ENCODE data around the gene NEU3.
"Not testable (repeated sequence)": the region's sequence is repeated elsewhere in the genome, so short reads cannot be mapped to it uniquely, and the experiment has no call there.

The NEU3 gene

DNA sequence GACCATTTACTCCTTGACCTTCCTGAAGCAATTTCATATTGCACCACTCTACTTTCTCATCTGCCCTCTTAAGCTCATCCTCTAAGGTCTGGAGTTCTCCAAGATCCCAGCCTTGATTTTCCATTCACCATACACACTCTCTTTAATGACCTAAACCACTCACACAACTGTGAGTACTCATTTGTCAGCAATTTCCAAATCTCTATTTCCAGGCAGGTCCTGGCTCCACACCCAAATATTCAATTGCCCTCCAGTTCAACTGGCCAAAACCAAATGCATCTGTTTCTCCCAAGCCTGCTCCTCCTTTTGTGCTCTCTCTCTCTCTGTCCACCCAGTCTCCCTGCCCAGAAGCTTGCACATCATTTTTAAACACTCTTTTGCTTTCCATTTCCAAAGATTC, 39.6 kb downstream of the NEU3 start:
- in situ Hi-C loops (cut with HindIII; ENCODE audit: low sequenced_read_pairs), result no loop called here

DNA sequence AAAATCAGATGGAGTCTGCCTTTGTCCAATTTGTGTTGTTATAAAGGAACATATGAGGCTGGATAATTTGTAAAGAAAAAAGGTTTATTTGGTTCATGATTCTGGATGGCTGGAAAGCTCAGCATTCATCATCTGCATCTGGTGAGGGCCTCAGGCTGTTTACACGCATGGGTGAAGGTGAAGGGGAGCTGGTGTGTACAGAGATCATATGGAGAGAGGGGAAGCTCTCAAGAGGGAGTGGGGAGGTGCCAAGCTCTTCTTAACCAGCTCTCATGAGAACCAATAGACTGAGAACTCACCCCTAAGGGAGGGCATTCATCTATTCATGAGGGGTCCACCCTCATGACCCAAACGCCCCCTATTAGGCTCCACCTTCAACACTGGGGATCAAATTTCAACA, 40.0 kb downstream of the NEU3 start:
- in situ Hi-C loops (cut with HindIII; ENCODE audit: low sequenced_read_pairs), result no loop called here

DNA sequence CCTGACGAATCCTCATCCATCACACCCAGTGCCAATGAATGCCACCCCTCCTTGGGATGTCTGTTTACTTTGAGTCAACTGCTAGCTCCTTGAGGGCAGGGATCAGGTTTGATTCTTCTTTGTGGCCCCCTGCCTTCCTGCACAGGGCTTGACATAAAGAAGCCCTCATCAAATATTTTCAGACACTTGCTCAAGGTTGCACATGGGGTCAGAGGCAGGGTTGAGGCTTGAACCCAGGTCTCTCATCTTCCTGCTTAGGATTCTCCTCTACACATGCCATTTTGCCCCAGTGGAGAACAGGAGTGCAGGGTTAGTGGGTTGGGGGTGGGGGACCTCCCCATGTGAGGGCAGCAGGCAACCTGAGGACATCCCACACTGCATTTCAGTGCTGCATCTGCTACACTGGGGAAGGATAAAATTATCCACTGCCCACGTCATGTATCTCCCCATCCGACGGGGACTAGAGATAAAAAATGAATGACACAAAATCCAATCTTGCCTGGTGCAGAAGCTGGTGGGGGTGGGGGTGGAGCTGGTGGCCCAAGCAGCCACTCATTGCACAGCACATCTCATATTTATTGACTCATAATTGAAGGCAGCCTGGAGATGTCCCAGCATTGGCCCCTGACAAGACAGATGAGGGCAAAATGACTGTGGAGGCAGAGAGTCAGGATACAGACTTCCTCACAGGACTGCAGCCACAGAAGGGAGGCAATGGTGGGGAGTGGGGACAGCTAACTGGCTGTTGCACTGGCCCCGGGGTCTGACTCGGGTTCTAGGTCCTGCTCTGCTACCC, 41.3 kb downstream of the NEU3 start:
- in situ Hi-C loops (cut with HindIII; ENCODE audit: low sequenced_read_pairs), result loop anchor here (5.0 kb wide), 1 partner anchor 93 kb away; no protein-coding TSS in a partner anchor

DNA sequence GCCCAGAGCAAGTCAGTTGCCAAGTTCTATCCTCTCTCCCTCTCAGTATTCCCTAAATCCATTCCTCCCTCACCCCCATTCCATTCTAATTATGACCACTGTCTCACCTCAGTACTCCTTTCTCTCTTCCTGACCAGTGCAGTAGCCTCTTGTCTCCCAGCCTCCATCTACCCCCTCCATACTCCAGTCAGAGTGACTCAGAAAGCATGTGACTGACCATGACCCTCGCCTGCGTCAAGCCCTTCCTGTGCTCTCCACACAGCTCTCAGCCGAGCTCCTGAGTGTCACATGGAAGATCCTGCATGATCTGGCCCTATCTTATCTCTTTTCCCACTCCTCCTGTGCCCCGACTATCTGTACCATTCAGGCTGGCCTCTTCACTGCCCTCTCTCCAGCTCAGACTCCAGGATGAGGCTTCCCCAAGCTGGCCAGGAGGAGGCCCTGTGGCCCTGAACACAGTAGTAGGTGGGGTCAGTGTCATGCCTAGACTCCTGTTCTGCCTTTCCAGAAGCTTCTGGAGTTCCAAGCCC, 42.6 kb downstream of the NEU3 start:
- in situ Hi-C loops (cut with HindIII; ENCODE audit: low sequenced_read_pairs), result loop anchor here (5.0 kb wide), 1 partner anchor 94 kb away; no protein-coding TSS in a partner anchor

DNA sequence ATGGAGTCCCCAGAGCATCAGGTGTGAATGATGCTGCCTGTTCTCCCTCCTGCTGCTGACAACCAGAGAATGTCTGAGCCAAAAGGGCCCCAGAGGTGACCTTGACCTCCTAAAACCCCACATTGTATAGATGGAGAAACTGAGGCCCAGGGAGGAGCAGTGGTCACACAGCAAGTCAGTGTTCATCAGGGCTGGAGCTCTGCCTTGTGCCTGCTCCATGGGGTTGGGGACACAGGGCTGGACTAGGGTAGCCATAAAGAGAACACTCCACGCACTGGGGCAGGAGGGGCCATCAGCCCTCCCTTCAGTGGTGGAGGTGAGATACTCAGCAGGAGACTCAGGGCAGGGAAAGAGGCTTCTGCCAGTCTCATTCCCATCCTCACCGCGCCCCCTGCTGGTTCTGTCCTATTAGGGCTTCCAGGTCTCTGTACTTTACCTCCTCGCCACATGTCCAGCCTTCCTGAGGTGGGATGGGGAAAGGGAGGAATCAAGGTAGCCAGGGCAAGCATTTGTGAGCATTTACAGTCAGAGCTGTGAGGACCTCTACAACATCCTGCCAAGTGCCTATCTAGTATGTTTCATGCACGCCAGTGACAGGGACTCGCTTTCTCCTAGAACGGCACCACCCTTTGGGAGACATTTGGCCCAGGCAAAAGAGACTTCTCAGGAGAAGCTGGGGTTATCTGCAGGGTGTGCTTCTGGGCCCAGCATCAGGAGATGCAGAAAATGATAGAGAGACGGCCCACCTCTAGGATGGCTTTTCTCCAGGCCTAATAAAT, 43.2 kb downstream of the NEU3 start:
- in situ Hi-C loops (cut with HindIII; ENCODE audit: low sequenced_read_pairs), result loop anchor here (5.0 kb wide), 1 partner anchor 95 kb away; no protein-coding TSS in a partner anchor

DNA sequence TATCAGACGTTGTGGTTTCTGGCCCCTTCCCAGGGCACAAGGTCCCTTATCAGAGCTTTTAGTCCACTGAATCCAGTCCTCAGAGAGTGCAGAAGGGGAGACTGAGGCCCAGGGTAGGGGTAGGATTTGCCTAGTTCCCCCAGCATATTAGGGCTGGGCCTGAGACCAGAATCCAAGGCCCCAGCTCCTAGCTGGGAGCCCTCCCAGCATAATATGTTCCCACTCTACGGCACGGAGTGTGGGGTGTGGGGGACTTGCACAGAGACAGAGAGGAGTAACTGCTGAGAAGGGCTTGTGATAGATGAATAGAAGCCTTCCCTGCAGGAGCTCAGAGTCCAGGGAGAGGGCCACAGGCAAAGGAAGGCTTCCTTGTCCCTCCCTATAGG, 43.8 kb downstream of the NEU3 start:
- in situ Hi-C loops (cut with HindIII; ENCODE audit: low sequenced_read_pairs), result loop anchor here (5.0 kb wide), 1 partner anchor 95 kb away; no protein-coding TSS in a partner anchor

DNA sequence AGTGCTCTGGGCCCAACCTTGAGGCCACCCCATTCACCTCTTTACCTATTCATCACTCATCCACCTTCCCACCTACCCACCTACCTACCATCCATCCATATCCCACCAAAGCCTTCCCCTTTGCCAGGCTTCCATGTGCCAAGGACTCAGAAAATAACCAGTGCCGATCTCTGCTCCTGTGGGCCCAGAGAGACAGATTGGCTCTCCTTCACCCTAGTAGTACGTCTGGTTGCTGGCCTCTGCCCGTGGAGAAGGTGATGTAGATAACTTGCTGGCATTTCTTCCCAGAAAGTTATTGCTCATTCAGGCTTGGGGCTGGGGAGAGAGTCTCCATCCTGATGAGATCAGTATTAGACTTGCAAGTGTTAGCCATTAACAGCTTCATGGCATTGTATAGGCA, 45.2 kb downstream of the NEU3 start:
- in situ Hi-C loops (cut with HindIII; ENCODE audit: low sequenced_read_pairs), result loop anchor here (5.0 kb wide), 1 partner anchor 97 kb away; no protein-coding TSS in a partner anchor

DNA sequence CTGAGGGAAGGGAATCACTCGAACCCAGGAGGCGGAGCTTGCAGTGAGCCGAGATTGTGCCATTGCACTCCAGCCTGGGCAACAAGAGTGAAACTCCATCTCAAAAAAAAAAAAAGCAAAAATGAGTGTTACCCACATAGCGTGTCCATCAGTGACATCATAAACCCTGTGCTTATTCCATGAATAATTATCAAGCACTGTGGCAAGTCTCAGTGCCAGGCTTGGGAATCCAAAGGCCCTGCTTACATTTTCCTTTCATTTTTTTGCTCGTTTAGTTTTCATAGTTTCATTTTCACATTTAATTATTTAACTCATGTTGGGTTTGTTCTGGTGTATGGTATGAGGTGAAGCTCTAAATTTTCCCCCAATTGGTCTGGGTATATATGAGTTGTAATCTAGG, 46.5 kb downstream of the NEU3 start:
- in situ Hi-C loops (cut with HindIII; ENCODE audit: low sequenced_read_pairs), result no loop called here

DNA sequence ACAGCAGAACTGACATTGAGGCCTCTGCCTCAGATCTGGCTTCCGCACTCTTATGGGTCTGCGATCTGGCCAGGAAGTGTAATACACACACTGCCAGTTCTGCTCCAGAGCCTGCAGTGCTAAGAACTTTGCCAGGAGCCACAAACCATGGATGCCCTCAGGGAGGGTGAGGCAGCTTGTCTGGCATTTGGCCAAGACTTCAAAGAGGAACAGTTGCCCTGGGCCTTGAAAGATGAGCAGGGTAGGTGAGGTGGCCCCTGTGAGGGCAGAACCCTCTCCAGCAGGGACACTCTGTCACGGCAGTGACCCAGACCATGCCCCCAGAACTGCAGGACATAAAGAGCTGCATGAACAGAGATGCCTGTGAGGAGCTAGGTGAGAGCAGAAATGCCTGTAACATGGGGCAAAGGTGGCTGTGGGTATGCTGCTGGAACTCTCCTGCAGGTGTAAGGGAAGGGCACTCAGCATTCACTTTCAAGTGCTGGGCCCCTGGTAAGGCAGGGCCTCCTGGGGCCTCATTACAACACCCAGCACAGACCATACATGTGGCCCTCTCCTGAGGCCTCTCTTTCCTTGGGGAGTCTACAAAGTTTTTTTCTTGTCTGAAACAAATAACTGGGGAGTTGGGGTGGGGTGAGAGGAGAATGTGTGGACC, 47.3 kb downstream of the NEU3 start:
- in situ Hi-C loops (cut with HindIII; ENCODE audit: low sequenced_read_pairs), result no loop called here

DNA sequence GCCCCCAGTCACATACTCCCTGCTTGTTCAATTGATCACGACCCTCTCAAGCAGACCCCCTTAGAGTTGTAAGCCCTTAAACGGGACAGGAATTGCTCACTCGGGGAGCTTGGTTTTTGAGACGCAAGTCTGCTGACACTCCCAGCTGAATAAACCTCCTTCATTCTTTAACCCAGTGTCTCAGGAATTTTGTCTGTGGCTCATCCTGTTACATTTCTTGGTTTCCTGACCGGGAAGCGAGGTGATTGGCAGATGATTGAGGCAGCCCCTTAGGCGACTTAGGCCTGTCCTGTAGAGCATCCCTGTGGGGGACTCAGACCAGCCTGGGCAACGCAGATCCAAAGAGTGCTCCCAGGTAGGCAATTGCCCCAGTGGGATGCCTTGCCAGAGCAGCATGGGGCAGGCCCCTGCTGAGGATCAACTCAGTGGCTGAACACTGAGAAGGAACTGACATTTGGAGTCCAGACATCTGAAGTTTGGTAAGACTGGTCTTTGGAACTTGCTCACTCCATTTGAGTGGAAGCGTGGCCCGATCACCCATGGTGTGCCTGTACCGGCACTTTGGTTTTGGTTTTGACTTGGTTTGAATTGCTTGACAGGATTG, 51.5 kb downstream of the NEU3 start:
- in situ Hi-C loops (cut with HindIII; ENCODE audit: low sequenced_read_pairs), result no loop called here

DNA sequence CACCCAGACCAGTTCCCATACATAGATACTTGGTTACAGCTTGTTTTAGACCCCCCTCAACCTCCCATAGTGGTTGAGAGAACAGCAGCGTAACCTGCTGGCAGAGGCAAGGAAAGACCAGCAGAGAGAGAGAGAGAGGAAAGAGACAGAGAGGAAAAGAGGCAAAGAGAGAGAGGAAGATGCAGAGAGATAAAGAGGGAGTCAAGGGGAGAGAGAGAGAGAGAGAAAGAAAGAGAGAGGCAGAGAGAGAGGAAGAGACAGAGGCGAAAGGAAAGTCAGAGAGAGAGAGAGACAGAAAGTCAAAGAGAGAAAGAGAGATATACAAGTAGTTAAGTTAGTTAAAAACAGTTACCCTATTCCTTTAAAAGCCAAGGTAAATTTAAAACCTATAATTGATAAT, 52.5 kb downstream of the NEU3 start:
- in situ Hi-C loops (cut with HindIII; ENCODE audit: low sequenced_read_pairs), result no loop called here

DNA sequence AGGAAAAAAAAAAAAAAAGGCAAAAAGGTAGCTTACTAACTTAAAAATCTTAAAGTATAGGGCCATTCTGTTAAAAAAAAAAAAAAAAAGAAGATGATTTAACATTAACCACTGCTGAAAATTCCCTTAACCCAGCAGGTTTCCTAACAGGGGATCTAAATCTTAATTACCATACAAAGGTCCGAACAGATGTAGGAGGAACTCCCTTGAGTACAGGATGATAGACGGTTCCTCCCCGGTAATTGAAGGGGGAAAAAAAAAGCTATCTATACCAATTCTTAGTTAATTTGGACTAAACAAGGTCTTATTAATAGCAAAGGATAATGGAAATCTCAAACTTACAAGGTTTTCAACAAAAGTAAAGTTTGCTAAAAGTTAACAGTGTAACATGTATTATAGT, 53.1 kb downstream of the NEU3 start:
- in situ Hi-C loops (cut with HindIII; ENCODE audit: low sequenced_read_pairs), result not testable (repeated sequence)

DNA sequence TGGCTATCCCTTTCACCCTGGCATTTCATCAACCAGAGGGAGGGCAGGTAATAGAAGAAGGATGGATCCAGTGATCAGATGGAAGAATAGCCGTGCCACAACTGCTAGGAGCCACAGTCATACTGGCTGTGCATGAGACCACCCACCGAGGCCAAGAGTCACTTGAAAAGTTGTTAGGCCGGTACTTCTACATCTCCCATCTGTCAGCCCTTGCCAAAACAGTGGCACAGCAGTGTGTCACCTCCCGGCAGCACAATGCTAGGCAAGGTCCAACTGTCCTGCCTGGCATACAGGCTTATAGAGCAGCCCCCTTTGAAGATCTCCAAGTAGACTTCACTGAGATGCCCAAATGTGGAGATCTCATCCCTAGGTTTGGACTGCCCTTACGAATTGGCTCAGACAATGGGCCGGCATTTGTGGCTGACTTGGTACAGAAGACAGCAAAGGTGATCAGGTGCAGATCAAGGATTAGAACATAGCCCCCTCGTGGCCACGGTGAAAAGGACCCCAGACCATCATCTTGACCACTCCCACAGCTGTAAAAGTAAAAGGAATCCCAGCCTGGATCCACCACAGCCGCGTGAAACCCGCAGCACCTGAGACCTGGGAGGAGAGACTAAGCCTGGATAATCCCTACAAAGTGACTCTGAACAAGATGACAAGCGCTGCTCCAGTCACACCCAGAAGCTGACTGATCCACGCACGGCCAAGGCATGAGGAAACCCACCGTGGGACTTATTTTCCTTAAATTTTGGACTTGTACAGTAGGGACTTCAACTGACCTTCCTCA, 55.8 kb downstream of the NEU3 start:
- in situ Hi-C loops (cut with HindIII; ENCODE audit: low sequenced_read_pairs), result not testable (repeated sequence)

DNA sequence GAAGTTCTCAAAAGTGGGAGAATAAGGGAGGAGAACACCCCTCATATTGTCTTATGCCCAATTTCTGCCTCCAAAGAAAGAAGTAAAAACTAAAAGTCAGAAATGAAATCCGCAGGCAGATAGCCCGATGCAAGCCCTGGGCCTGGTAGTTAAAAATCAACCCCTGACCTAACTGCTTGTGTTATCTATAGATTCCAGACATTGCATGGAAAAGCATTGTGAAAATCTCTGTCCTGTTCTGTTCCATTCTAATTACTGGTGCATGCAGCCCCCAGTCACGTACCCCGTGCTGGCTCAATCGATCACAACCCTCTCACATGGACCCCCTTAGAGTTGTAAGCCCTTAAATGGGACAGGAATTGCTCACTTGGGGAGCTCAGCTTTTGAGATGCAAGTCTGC, 57.9 kb downstream of the NEU3 start:
- in situ Hi-C loops (cut with HindIII; ENCODE audit: low sequenced_read_pairs), result not testable (repeated sequence)

DNA sequence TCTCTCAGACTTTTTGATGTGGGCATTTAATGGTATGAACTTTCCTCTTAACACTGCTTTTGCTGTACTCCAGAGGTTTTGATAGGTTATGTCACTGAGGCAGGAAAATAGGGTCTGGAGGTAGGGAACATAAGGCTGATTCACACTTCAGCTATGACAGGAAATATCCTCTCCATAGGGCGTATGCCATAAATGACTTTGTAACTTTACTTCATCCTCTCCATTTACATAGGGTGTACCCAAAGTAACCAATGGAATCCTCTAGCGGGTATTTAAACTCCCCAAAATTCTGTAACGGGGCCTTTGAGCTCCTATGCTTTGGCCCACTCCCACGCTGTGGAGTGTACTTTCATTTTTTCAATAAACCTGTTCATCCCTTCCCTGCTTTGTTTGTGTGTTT, 58.5 kb downstream of the NEU3 start:
- in situ Hi-C loops (cut with HindIII; ENCODE audit: low sequenced_read_pairs), result no loop called here

DNA sequence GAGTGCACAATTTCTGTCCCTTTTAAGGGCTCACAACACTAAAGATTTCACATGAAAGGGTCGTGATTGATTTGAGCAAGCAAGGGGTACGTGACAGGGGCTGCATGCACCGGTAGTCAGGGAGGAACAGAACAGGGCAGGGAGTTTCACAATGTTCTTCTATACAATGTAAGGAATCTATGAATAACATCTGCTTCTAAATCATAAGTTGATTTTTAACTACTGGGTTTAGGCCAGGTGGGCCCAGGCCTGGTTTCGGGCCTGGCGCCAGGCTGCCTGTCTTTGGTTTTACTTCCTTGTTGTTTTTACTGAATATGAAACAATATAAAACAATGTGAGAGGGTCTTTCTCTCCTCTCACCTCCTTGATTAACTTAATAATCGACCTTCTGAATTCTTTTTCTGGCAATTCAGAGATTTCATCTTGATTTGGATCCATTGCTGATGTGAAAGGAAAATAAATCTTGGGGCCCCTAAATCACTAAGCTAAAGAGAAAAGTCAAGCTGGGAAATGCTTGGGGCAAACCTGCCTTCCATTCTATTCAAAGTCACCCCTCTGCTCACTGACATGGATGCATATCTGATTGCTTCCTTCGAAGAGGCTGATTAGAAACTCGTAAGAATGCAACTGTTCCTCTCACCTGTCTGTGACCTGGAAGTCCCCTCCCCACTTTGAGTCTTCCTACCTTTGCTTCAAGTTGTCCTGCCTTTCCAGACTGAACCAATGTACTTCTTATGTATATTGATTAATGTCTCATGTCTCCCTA, 61.0 kb downstream of the NEU3 start:
- in situ Hi-C loops (cut with HindIII; ENCODE audit: low sequenced_read_pairs), result not testable (repeated sequence)

DNA sequence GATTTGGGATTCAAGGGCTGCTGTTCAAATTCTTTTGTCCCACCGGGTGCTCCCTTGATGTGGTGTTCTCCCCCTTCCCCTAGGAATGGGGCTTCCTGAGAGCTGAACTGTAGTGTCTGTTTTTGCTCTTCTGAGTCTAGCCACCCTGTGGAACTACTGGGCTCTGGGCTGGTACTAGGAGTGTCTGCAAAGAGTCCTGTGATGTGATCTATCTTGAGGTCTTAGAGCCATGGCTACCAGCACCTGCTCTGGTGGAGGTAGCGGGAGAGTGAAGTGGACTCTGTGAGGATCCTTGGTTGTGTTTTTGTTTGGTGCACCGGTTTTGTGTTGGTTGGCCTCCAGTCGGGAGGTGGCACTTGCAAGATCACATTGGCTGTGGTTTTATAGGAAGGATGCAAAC, 61.8 kb downstream of the NEU3 start:
- in situ Hi-C loops (cut with HindIII; ENCODE audit: low sequenced_read_pairs), result no loop called here

DNA sequence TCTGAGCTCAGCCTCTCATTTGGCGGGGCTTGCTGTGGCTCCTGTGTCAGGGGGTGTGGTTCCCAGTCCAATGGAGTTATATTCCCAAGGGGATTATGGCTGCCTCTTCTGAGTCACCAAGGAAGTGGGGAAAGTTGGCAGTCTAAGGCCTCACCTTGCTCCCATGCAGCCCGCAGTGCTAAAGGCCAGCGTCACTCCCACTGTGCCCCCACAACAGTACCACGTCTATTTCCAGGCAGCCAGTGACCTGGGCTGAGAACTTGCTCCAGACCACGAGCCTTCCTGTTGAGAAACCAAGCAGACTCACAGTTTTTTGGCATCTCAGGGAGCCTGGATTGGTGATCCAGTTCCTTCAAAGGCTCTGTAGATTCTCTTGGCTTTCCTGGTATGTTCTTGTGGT, 62.3 kb downstream of the NEU3 start:
- in situ Hi-C loops (cut with HindIII; ENCODE audit: low sequenced_read_pairs), result no loop called here

DNA sequence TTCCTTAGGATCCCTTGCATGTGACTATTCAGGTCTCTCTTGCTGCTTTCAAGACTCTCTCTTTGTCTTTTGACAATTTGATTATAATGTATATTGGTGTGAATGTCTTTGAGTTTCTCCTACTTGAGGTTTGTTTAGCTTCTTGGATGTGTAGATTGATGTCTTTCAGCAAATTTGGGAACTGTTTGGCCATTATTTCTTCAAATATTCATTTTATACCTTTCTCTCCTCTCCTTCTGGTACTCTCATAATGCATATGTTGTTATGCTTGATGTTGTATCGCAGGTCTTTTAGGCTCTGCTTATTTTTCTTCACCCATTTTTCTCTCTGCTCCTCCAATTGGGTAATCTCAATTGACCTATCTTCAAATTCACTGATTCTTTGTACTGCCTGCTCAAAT, 63.7 kb downstream of the NEU3 start:
- in situ Hi-C loops (cut with HindIII; ENCODE audit: low sequenced_read_pairs), result no loop called here
